Osteoblast (primary cell): ENCODE measurements around the gene METAP1D. TPM values are rescaled to one million over a fixed set of nuclear protein-coding genes. Genes with fewer than 3 reads are reported as not detected.

ENCODE experiments used
- DNase-seq: peaks from one replicate; pipeline ENCODE4 v3.0.0; 2011; ENCODE audit warnings: low spot score, mixed read lengths; ENCODE audit not compliant: insufficient read length; ENCODE audit errors: missing footprints
- H2AFZ ChIP-seq: 2 replicates; pipeline ENCODE4 v1.6.0; 2011; ENCODE audit warnings: mild to moderate bottlenecking, low read length
- H3K27ac ChIP-seq: 2 replicates; pipeline ENCODE4 v1.5.1; 2011; ENCODE audit warnings: mild to moderate bottlenecking, low read depth, low read length, moderate library complexity
- H3K27me3 ChIP-seq: 2 replicates; pipeline ENCODE4 v1.6.0; 2012; ENCODE audit warnings: mild to moderate bottlenecking, control low read depth, inconsistent platforms, low read length, moderate library complexity; ENCODE audit not compliant: insufficient read depth
- H3K36me3 ChIP-seq: 2 replicates; pipeline ENCODE4 v1.5.1; 2011; ENCODE audit warnings: mild to moderate bottlenecking, low read length, control low read depth, moderate library complexity; ENCODE audit not compliant: insufficient read depth
- H3K4me1 ChIP-seq: 2 replicates; pipeline ENCODE4 v1.5.1; 2011; ENCODE audit warnings: mild to moderate bottlenecking, low read length, control low read depth, moderate library complexity; ENCODE audit not compliant: insufficient read depth
- H3K4me2 ChIP-seq: 2 replicates; pipeline ENCODE4 v1.6.0; 2011; ENCODE audit warnings: mild to moderate bottlenecking, low read length; ENCODE audit not compliant: insufficient read depth
- H3K4me3 ChIP-seq: fragments of 200-600 bp; sonication (generic); 3 replicates; pipeline ENCODE4 v1.5.1; 2012; ENCODE audit warnings: mild to moderate bottlenecking, low read length, inconsistent platforms; ENCODE audit not compliant: insufficient read depth
- H3K79me2 ChIP-seq: 2 replicates; pipeline ENCODE4 v1.6.0; 2012; ENCODE audit warnings: mild to moderate bottlenecking, low read length, control low read depth, inconsistent platforms; ENCODE audit not compliant: insufficient read depth
- H3K9me3 ChIP-seq: 2 replicates; pipeline ENCODE4 v1.5.1; 2011; ENCODE audit warnings: low read depth, low read length, control low read depth
- H4K20me1 ChIP-seq: 2 replicates; pipeline ENCODE4 v1.6.0; 2012; ENCODE audit warnings: mild to moderate bottlenecking, low read length, control low read depth; ENCODE audit not compliant: insufficient read depth
- CTCF ChIP-seq: IDR thresholded peaks from 2 replicates; pipeline ENCODE4 v1.5.1; 2011; ENCODE audit warnings: mild to moderate bottlenecking, low read depth, low read length, moderate library complexity; ENCODE audit errors: extremely low read depth
- total RNA-seq: library from RNA; depleted of rRNA; stranded (reverse); fragments of >200 nt; gene quantifications from 2 replicates; pipeline ENCODE4 v1.2.3, GENCODE V29; 2012

Gene METAP1D
- 11.2 and 12.7 TPM in 2 replicates for total RNA-seq

DNA sequence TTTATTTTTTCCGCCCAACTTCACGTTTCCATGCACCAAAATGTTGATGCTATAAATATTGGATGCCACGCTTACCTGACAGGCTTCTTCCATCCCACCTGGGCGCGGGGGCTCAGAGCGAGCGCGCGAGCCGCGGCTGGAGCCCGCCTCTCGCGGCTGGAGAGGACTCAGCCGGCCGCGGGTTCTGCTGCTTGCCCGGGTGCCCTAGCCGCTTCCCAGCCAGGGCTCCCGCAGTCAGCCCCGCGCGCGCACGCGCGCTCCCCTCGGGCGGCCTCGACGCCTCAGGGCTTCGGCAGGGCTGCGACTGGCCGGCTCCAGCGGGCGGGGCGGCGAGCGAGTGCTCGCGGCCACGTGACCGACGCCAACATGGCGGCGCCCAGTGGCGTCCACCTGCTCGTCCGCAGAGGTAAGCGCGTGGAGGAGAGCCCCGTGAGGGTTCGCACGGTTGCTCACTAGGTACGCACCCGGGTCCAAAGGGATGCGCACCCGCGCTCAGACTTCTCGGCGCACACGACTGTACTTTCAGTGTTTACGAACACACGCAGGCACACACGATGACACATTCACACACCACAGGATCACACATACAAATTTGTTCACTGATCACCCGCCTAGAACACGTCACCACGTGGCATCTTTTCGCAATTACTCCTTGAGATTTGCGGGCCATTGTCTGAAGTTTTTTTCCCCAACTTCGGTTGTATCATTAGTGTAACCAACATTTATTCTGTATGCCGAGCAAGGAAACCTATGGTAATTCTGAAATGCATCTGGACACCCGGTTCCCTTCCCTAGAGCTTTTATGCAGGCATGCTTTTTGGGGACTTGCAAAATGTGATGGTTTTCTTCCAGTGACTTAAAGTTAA is at the start of gene METAP1D:
METAP1D (plus strand) TSS at position 350 of the 866 bp plus-strand sequence; CDS start at position 367, 17 bp downstream.
- Histone ChIP-seq H3K4me3 (peak within 1 kb of the TSS; percentile 84), H3K36me3 (no peaks in the 10 kb centered on the region), H3K4me2 (peak within 1 kb of the TSS; percentile 96), H3K9me3 (no peaks in the 10 kb centered on the region), H3K27me3 (peaks cover 3% of the 10 kb centered on the region), H3K27ac (peak within 1 kb of the TSS; percentile 85), H2AFZ (peak within 1 kb of the TSS; percentile 97), H3K79me2 (no peaks in the 10 kb centered on the region), H3K4me1 (peaks cover 15% of the 10 kb centered on the region), H4K20me1 (no peaks in the 10 kb centered on the region)
- DNase-seq = peak; percentile 99
- no peak for TF ChIP-seq CTCF

- Histone ChIP-seq H2AFZ (no peak overlapping the region), H3K79me2 (peaks cover 12% of the 10 kb centered on the region), H3K4me1 (peaks cover 7% of the 10 kb centered on the region), H3K4me2 (no peak overlapping the region), H3K36me3 (peaks cover 2% of the 10 kb centered on the region), H3K27ac (no peak overlapping the region), H3K4me3 (no peak overlapping the region), H3K9me3 (no peaks in the 10 kb centered on the region), H3K27me3 (no peaks in the 10 kb centered on the region), H4K20me1 (no peaks in the 10 kb centered on the region)
- no peak for TF ChIP-seq CTCF
- no peak for DNase-seq
Measured at GRCh38 chr2:171952276-171952675, 47.5 kb upstream of the METAP1D start.

- peaks cover 7% of the 10 kb centered on the region for H3K4me1 ChIP-seq
- H3K79me2 ChIP-seq = peaks cover 13% of the 10 kb centered on the region
- no peak overlapping the region for H3K4me2 ChIP-seq
- no peak overlapping the region for H3K27ac ChIP-seq
- DNase-seq = no peak
- H4K20me1 ChIP-seq = no peaks in the 10 kb centered on the region
- peaks cover 2% of the 10 kb centered on the region for H3K36me3 ChIP-seq
- no peaks in the 10 kb centered on the region for H3K9me3 ChIP-seq
- no peak overlapping the region for H3K4me3 ChIP-seq
- H3K27me3 ChIP-seq = no peaks in the 10 kb centered on the region
- TF ChIP-seq CTCF = no peak
- H2AFZ ChIP-seq = no peak overlapping the region
Measured at GRCh38 chr2:171952748-171953147, 47.0 kb upstream of the METAP1D start.

- H4K20me1 ChIP-seq = no peaks in the 10 kb centered on the region
- no peak overlapping the region for H3K4me3 ChIP-seq
- H3K36me3 ChIP-seq = peaks cover 2% of the 10 kb centered on the region
- H3K27me3 ChIP-seq = no peaks in the 10 kb centered on the region
- peaks cover 32% of the 10 kb centered on the region for H3K4me1 ChIP-seq
- peaks cover 20% of the 10 kb centered on the region for H3K79me2 ChIP-seq
- no peak overlapping the region for H3K27ac ChIP-seq
- no peak for DNase-seq
- no peaks in the 10 kb centered on the region for H3K9me3 ChIP-seq
- TF ChIP-seq CTCF = no peak
- no peak overlapping the region for H3K4me2 ChIP-seq
- H2AFZ ChIP-seq = no peak overlapping the region
Measured at GRCh38 chr2:171956135-171956825, 43.5 kb upstream of the METAP1D start.
